BJ (cell line): ENCODE data around the gene DSTYK. TPM values are rescaled to one million over a fixed set of nuclear protein-coding genes. Genes with fewer than 3 reads are reported as not detected.

Experiments
- CTCF ChIA-PET: fragments of 350-600 bp; formaldehyde crosslinking; extraction: SDS; loops from one replicate; lab custom pipeline; 2021; ENCODE audit warnings: antibody characterized with exemption, inconsistent platforms; lab: Yijun Ruan, JAX
- POLR2A ChIA-PET: fragments of 300-600 bp; sonication (Branson Sonifier 250); formaldehyde crosslinking; extraction: SDS; loops from one replicate; lab custom pipeline; 2021; ENCODE audit warnings: antibody characterized with exemption; lab: Charles Lee
- DNase-seq: peaks from one replicate; pipeline ENCODE4 v3.0.0-alpha.2; 2011; ENCODE audit warnings: low read depth
- H3K27me3 ChIP-seq: 2 replicates; pipeline ENCODE4 v1.6.0; 2011; ENCODE audit warnings: low read length; ENCODE audit not compliant: control insufficient read depth, insufficient read depth
- H3K36me3 ChIP-seq: 2 replicates; pipeline ENCODE4 v1.5.1; 2011; ENCODE audit warnings: low read length; ENCODE audit not compliant: control insufficient read depth, insufficient read depth
- H3K4me3 ChIP-seq: 2 replicates; pipeline ENCODE4 v1.5.1; 2011; ENCODE audit warnings: low read depth, mild to moderate bottlenecking, control low read depth, low read length
- polyA plus RNA-seq: library from polyadenylated mRNA; depleted of rRNA; stranded (reverse); fragments of >200 nt; gene quantifications from 2 replicates; pipeline ENCODE4 v1.2.3, GENCODE V29; 2011
- TF ChIP-seq, protein P1 (sequence below): IDR thresholded peaks from 2 replicates; pipeline ENCODE4 v1.5.1; 2011; ENCODE audit warnings: low read depth, mild to moderate bottlenecking, control low read depth, inconsistent platforms, low read length, moderate library complexity; ENCODE audit not compliant: insufficient read depth

DSTYK gene
- polyA plus RNA-seq, 1 experiment = 9.7 TPM

- Histone ChIP-seq H3K36me3 (0 out of 2 replicates have a peak, but pooled peaks cover 2% of the 10 kb centered on the region), H3K27me3 (no peaks in the 10 kb centered on the region), H3K4me3 (no peak overlapping the region)
- CTCF ChIA-PET = interaction anchor here (1.0 to 6.4 kb wide), 2 partner anchors 11 to 184 kb away, joined by 4 to 67 read pairs; no protein-coding TSS in a partner anchor
- TF ChIP-seq, protein P1, sequence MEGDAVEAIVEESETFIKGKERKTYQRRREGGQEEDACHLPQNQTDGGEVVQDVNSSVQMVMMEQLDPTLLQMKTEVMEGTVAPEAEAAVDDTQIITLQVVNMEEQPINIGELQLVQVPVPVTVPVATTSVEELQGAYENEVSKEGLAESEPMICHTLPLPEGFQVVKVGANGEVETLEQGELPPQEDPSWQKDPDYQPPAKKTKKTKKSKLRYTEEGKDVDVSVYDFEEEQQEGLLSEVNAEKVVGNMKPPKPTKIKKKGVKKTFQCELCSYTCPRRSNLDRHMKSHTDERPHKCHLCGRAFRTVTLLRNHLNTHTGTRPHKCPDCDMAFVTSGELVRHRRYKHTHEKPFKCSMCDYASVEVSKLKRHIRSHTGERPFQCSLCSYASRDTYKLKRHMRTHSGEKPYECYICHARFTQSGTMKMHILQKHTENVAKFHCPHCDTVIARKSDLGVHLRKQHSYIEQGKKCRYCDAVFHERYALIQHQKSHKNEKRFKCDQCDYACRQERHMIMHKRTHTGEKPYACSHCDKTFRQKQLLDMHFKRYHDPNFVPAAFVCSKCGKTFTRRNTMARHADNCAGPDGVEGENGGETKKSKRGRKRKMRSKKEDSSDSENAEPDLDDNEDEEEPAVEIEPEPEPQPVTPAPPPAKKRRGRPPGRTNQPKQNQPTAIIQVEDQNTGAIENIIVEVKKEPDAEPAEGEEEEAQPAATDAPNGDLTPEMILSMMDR = no peak
- no peak for DNase-seq
- POLR2A ChIA-PET = no interaction called here
Measured at GRCh38 chr1:205245096-205245495, 33.6 kb upstream of the DSTYK start.

- POLR2A ChIA-PET = no interaction called here
- DNase-seq = no peak
- CTCF ChIA-PET = interaction anchor here (1.0 to 6.4 kb wide), 4 partner anchors 12 to 183 kb away, joined by 3 to 67 read pairs (median 7); no protein-coding TSS in a partner anchor
- H3K4me3 ChIP-seq = no peak overlapping the region
- 0 out of 2 replicates have a peak, but pooled peaks cover 2% of the 10 kb centered on the region for H3K36me3 ChIP-seq
- TF ChIP-seq, protein P1 = no peak
- H3K27me3 ChIP-seq = no peaks in the 10 kb centered on the region
Measured at GRCh38 chr1:205244384-205244783, 32.9 kb upstream of the DSTYK start.

- TF ChIP-seq, protein P1 = no peak
- POLR2A ChIA-PET = no interaction called here
- CTCF ChIA-PET = interaction anchor here (1.3 to 6.4 kb wide), 5 partner anchors 11 to 82 kb away, joined by 3 to 67 read pairs (median 5); no protein-coding TSS in a partner anchor
Measured at GRCh38 chr1:205243350-205244191, 32.1 kb upstream of the DSTYK start.

GRCh38 chr1:205241366-205242030 lies 30.0 kb upstream of the DSTYK start:
- CTCF ChIA-PET = interaction anchor here (1.0 to 6.9 kb wide), 5 partner anchors 12 to 268 kb away, joined by 3 to 34 read pairs (median 4); no protein-coding TSS in a partner anchor

More at GRCh38 chr1:205243350-205244191, 32.1 kb upstream of the DSTYK start:
- DNase-seq = no peak
- Histone ChIP-seq H3K4me3 (no peak overlapping the region), H3K36me3 (0 out of 2 replicates have a peak, but pooled peaks cover 2% of the 10 kb centered on the region), H3K27me3 (no peaks in the 10 kb centered on the region; the same call in 1 of the 2 replicates)

More at GRCh38 chr1:205241366-205242030, 30.0 kb upstream of the DSTYK start:
- no peak for DNase-seq
- Histone ChIP-seq H3K27me3 (no peaks in the 10 kb centered on the region; the same call in 1 of the 2 replicates), H3K4me3 (no peak overlapping the region), H3K36me3 (0 out of 2 replicates have a peak, but pooled peaks cover 2% of the 10 kb centered on the region)
- POLR2A ChIA-PET = no interaction called here
- TF ChIP-seq, protein P1 = no peak
